ENCODE results near the gene TMEM44.
A peak's percentile ranks its signal among the peaks of the same experiment; 100 is the strongest.

The TMEM44 gene

GRCh38 chr3:194573680-194574437 lies 59.4 kb downstream of the TMEM44 start:
- 0 out of 2 replicates have a peak, but pooled peaks have one; percentile 33 for TF ChIP-seq CTCF (conservative IDR thresholded peaks at IDR 0.05; ENCODE audit: low read depth, low read length)
- H3K79me2 ChIP-seq (ENCODE audit: insufficient read depth, low read depth) = no peaks in the 10 kb centered on the region
- no peak overlapping the region for H2AFZ ChIP-seq (ENCODE audit: low read depth)
- H3K27ac ChIP-seq = no peak overlapping the region
- no peaks in the 10 kb centered on the region for H4K20me1 ChIP-seq (ENCODE audit: insufficient read depth)
- H3K36me3 ChIP-seq (ENCODE audit: insufficient read depth) = no peaks in the 10 kb centered on the region
- H3K9ac ChIP-seq = no peak overlapping the region
- no peaks in the 10 kb centered on the region for H3K27me3 ChIP-seq (ENCODE audit: insufficient read depth, low read depth)
- H3K4me2 ChIP-seq = no peak overlapping the region
- H3K4me3 ChIP-seq (IDR thresholded peaks at IDR 0.05; ENCODE audit: insufficient read depth, low read depth, low read length) = no peak overlapping the region
- no peaks in the 10 kb centered on the region for H3K4me1 ChIP-seq (ENCODE audit: low read depth, poor library complexity, severe bottlenecking)

GRCh38 chr3:194572944-194573491 lies 60.2 kb downstream of the TMEM44 start:
- no peaks in the 10 kb centered on the region for H3K36me3 ChIP-seq (ENCODE audit: insufficient read depth)
- H3K27me3 ChIP-seq (ENCODE audit: insufficient read depth, low read depth) = no peaks in the 10 kb centered on the region
- no peaks in the 10 kb centered on the region for H4K20me1 ChIP-seq (ENCODE audit: insufficient read depth)
- no peak overlapping the region for H3K4me3 ChIP-seq (IDR thresholded peaks at IDR 0.05; ENCODE audit: insufficient read depth, low read depth, low read length)
- H2AFZ ChIP-seq (ENCODE audit: low read depth) = no peak overlapping the region
- no peak overlapping the region for H3K4me2 ChIP-seq
- H3K79me2 ChIP-seq (ENCODE audit: insufficient read depth, low read depth) = no peaks in the 10 kb centered on the region
- H3K9ac ChIP-seq = no peak overlapping the region
- TF ChIP-seq CTCF (conservative IDR thresholded peaks at IDR 0.05; ENCODE audit: low read depth, low read length) = no peak
- H3K4me1 ChIP-seq (ENCODE audit: low read depth, poor library complexity, severe bottlenecking) = no peaks in the 10 kb centered on the region
- H3K27ac ChIP-seq = no peak overlapping the region

GRCh38 chr3:194572143-194572789 lies 61.0 kb downstream of the TMEM44 start:
- no peak overlapping the region for H3K27ac ChIP-seq
- no peaks in the 10 kb centered on the region for H3K4me1 ChIP-seq (ENCODE audit: low read depth, poor library complexity, severe bottlenecking)
- H3K79me2 ChIP-seq (ENCODE audit: insufficient read depth, low read depth) = no peaks in the 10 kb centered on the region
- H3K4me2 ChIP-seq = no peak overlapping the region
- H3K9ac ChIP-seq = no peak overlapping the region
- no peaks in the 10 kb centered on the region for H3K36me3 ChIP-seq (ENCODE audit: insufficient read depth)
- no peak overlapping the region for H3K4me3 ChIP-seq (IDR thresholded peaks at IDR 0.05; ENCODE audit: insufficient read depth, low read depth, low read length)
- no peaks in the 10 kb centered on the region for H4K20me1 ChIP-seq (ENCODE audit: insufficient read depth)
- no peaks in the 10 kb centered on the region for H3K27me3 ChIP-seq (ENCODE audit: insufficient read depth, low read depth)
- TF ChIP-seq CTCF (conservative IDR thresholded peaks at IDR 0.05; ENCODE audit: low read depth, low read length) = no peak
- no peak overlapping the region for H2AFZ ChIP-seq (ENCODE audit: low read depth)

GRCh38 chr3:194571491-194572142 lies 61.6 kb downstream of the TMEM44 start:
- TF ChIP-seq CTCF (conservative IDR thresholded peaks at IDR 0.05; ENCODE audit: low read depth, low read length) = no peak
- H3K4me2 ChIP-seq = no peak overlapping the region
- no peaks in the 10 kb centered on the region for H3K36me3 ChIP-seq (ENCODE audit: insufficient read depth)
- H3K27ac ChIP-seq = no peak overlapping the region
- H3K4me1 ChIP-seq (ENCODE audit: low read depth, poor library complexity, severe bottlenecking) = no peaks in the 10 kb centered on the region
- no peaks in the 10 kb centered on the region for H3K27me3 ChIP-seq (ENCODE audit: insufficient read depth, low read depth)
- H3K4me3 ChIP-seq (IDR thresholded peaks at IDR 0.05; ENCODE audit: insufficient read depth, low read depth, low read length) = no peak overlapping the region
- no peak overlapping the region for H3K9ac ChIP-seq
- no peak overlapping the region for H2AFZ ChIP-seq (ENCODE audit: low read depth)
- no peaks in the 10 kb centered on the region for H3K79me2 ChIP-seq (ENCODE audit: insufficient read depth, low read depth)
- no peaks in the 10 kb centered on the region for H4K20me1 ChIP-seq (ENCODE audit: insufficient read depth)

Measured in KMS-11 (cell line).